Lower leg skin (tissue), 3 donors: ENCODE results near the gene ASB1.

Source experiments
- CTCF ChIP-seq, 3 donors: fragments of 450-650 bp; IDR thresholded peaks; one replicate each; pipeline ENCODE4 v1.5.1; 2016; ENCODE audit warnings: antibody characterized with exemption in 3 of 3, mild to moderate bottlenecking in 3 of 3, moderate library complexity in 2 of 3
- POLR2A ChIP-seq, 2 donors: fragments of 450-650 bp; IDR thresholded peaks; one replicate each; pipeline ENCODE4 v1.6.1; 2016 to 2017; ENCODE audit warnings: antibody characterized with exemption in 2 of 2, mild to moderate bottlenecking in 1 of 2, moderate library complexity in 1 of 2

GRCh38 chr2:238391042-238391689 is 35.6 kb upstream of the ASB1 start:
- no peak for TF ChIP-seq CTCF (IDR thresholded peaks at IDR 0.05)
- no peak for TF ChIP-seq POLR2A (IDR thresholded peaks at IDR 0.05)
